OCI-LY1 (cell line): ENCODE data around the gene MAIP1.

Experiments used
- H2AFZ ChIP-seq: fragments of 200-600 bp; sonication (generic), shearing (Covaris generic); 2 replicates; pipeline ENCODE4 v1.6.0; 2014; ENCODE audit warnings: antibody characterized with exemption, mild to moderate bottlenecking, low read length
- H3F3A ChIP-seq: fragments of 200-600 bp; sonication (generic), shearing (Covaris generic); 2 replicates; pipeline ENCODE4 v1.6.0; 2014; ENCODE audit warnings: mild to moderate bottlenecking, antibody characterized with exemption, low read length, moderate library complexity; ENCODE audit not compliant: insufficient read depth
- H3K27ac ChIP-seq: fragments of 200-600 bp; sonication (generic); 2 replicates; pipeline ENCODE4 v1.5.1; 2014; ENCODE audit warnings: low read length, mixed run types, mild to moderate bottlenecking, low read depth; ENCODE audit not compliant: poor library complexity, severe bottlenecking
- H3K27me3 ChIP-seq: fragments of 200-600 bp; sonication (generic); 2 replicates; pipeline ENCODE4 v1.6.0; 2014; ENCODE audit warnings: antibody characterized with exemption, mild to moderate bottlenecking, low read length, moderate library complexity; ENCODE audit not compliant: insufficient read depth
- H3K36me3 ChIP-seq: fragments of 200-600 bp; sonication (generic); 2 replicates; pipeline ENCODE4 v1.6.1; 2014; ENCODE audit warnings: mild to moderate bottlenecking, antibody characterized with exemption, low read length, moderate library complexity, mixed read lengths; ENCODE audit not compliant: insufficient read depth
- H3K4me1 ChIP-seq: fragments of 200-600 bp; sonication (generic); 2 replicates; pipeline ENCODE4 v1.5.1; 2014; ENCODE audit warnings: mild to moderate bottlenecking, low read length, moderate library complexity; ENCODE audit not compliant: insufficient read depth, severe bottlenecking
- H3K4me2 ChIP-seq: fragments of 200-600 bp; sonication (generic), shearing (Covaris generic); 2 replicates; pipeline ENCODE4 v1.6.1; 2014; ENCODE audit warnings: low read length
- H3K4me3 ChIP-seq: fragments of 200-600 bp; sonication (generic); 2 replicates; pipeline ENCODE4 v1.5.1; 2014; ENCODE audit warnings: low read length, low read depth, mild to moderate bottlenecking, mixed read lengths; ENCODE audit not compliant: poor library complexity, severe bottlenecking
- H3K79me2 ChIP-seq: fragments of 200-600 bp; shearing (Covaris generic); 2 replicates; pipeline ENCODE4 v1.6.1; 2016; ENCODE audit warnings: mixed run types, low read length, mixed read lengths; ENCODE audit not compliant: insufficient read depth
- H3K9ac ChIP-seq: fragments of 200-600 bp; sonication (generic), shearing (Covaris generic); 2 replicates; pipeline ENCODE4 v1.6.1; 2014; ENCODE audit warnings: mild to moderate bottlenecking, low read length, mixed read lengths
- H3K9me2 ChIP-seq: fragments of 200-600 bp; sonication (generic), shearing (Covaris generic); 2 replicates; pipeline ENCODE4 v1.6.1; 2014; ENCODE audit warnings: low read depth, mild to moderate bottlenecking, low read length, mixed read lengths
- H3K9me3 ChIP-seq: fragments of 200-600 bp; shearing (Covaris generic); 2 replicates; pipeline ENCODE4 v1.6.1; 2014; ENCODE audit warnings: low read length, mixed read lengths
- H4K20me1 ChIP-seq: fragments of 200-600 bp; sonication (generic), shearing (Covaris generic); 2 replicates; pipeline ENCODE4 v1.6.0; 2016; ENCODE audit warnings: mild to moderate bottlenecking, low read length; ENCODE audit not compliant: insufficient read depth
- EZH2 ChIP-seq: fragments of 200-600 bp; sonication (generic), shearing (Covaris generic); IDR thresholded peaks from 2 replicates; pipeline ENCODE4 v1.8.0; 2017; ENCODE audit warnings: borderline replicate concordance, mixed run types, mild to moderate bottlenecking, antibody characterized with exemption, low read length, moderate library complexity, mixed read lengths
- TF ChIP-seq, protein P1 (sequence below): fragments of 200-600 bp; sonication (generic), shearing (Covaris generic); IDR thresholded peaks from 2 replicates; pipeline ENCODE4 v1.5.1; 2017; ENCODE audit warnings: mild to moderate bottlenecking, antibody characterized with exemption, low read length, moderate library complexity, mixed read lengths

MAIP1 gene

DNA sequence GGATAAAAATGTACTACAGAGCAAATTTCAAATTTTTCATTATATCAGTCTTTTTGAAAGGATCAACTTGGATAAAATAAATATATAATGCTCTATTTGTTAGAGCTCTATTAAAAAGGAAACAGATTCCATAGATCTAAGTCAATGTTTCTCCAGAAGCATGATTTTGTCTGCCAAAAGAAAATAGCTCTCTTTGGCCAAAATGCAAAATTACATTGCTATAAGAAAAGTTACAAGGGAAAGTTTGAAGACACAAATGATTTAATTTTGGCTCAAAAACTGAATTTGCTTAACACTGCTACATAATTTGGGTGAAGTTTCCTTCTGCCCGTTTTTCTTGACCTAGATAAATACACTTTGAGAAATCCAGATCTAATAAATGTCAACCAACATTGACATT, 28.6 kb upstream of the MAIP1 start:
- TF ChIP-seq EZH2 = no peak
- TF ChIP-seq, protein P1, sequence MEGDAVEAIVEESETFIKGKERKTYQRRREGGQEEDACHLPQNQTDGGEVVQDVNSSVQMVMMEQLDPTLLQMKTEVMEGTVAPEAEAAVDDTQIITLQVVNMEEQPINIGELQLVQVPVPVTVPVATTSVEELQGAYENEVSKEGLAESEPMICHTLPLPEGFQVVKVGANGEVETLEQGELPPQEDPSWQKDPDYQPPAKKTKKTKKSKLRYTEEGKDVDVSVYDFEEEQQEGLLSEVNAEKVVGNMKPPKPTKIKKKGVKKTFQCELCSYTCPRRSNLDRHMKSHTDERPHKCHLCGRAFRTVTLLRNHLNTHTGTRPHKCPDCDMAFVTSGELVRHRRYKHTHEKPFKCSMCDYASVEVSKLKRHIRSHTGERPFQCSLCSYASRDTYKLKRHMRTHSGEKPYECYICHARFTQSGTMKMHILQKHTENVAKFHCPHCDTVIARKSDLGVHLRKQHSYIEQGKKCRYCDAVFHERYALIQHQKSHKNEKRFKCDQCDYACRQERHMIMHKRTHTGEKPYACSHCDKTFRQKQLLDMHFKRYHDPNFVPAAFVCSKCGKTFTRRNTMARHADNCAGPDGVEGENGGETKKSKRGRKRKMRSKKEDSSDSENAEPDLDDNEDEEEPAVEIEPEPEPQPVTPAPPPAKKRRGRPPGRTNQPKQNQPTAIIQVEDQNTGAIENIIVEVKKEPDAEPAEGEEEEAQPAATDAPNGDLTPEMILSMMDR = no peak
- peaks cover 58% of the 10 kb centered on the region for H3K36me3 ChIP-seq
- H2AFZ ChIP-seq = no peak overlapping the region
- peaks cover 30% of the 10 kb centered on the region for H3K79me2 ChIP-seq
- peaks cover 11% of the 10 kb centered on the region for H3K4me1 ChIP-seq
- no peaks in the 10 kb centered on the region for H3K9me2 ChIP-seq
- H3F3A ChIP-seq = no peaks in the 10 kb centered on the region
- H3K27ac ChIP-seq = no peak overlapping the region
- H3K9ac ChIP-seq = no peak overlapping the region
- H3K4me3 ChIP-seq = no peak overlapping the region
- no peaks in the 10 kb centered on the region for H4K20me1 ChIP-seq
- no peaks in the 10 kb centered on the region for H3K9me3 ChIP-seq
- H3K4me2 ChIP-seq = no peak overlapping the region
- no peaks in the 10 kb centered on the region for H3K27me3 ChIP-seq

DNA sequence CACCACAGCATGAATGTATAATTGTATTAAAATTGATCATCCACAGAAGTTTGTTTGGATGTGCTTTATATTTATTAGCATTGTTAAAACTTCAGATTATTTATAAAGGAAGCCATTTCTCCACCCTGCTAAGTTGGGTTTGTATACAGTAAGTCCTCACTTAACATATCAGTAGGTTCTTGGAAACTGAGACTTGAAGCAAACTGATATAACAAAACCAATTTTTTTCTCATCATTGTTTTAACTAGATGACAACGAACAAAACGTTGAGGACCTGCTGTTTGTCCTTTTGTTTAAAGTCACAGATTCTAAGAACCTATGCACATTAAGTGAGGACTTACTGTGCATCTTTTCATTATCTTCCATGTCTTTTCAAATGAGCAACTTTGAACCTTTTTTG, 27.2 kb upstream of the MAIP1 start:
- Histone ChIP-seq H3K79me2 (peaks cover 17% of the 10 kb centered on the region), H3K9ac (no peak overlapping the region), H3K27me3 (no peaks in the 10 kb centered on the region), H3K27ac (no peak overlapping the region), H3K9me2 (no peaks in the 10 kb centered on the region), H2AFZ (no peak overlapping the region), H3K9me3 (no peaks in the 10 kb centered on the region), H4K20me1 (no peaks in the 10 kb centered on the region), H3K4me3 (no peak overlapping the region), H3K4me1 (no peaks in the 10 kb centered on the region), H3K36me3 (peaks cover 64% of the 10 kb centered on the region), H3K4me2 (no peak overlapping the region), H3F3A (no peaks in the 10 kb centered on the region)
- TF ChIP-seq EZH2 = no peak
- TF ChIP-seq, protein P1 = no peak

DNA sequence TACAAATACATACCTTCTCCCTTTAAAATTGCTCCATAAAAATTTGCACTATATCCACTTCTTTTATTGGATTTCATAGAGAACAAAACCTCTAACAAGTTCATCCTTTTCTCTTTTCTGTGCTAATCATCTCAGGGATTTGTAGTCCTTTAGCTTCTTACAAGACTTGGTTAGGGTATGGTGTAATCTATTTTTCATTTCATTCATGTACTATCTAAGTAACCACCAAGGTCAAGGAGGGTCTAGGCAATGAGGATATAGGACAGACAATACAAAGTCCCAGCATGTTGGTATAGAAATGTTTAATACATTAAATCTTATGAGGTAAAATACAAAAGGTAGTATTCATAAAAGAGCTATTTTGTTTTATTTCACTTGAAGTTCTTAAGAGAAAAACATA, 26.8 kb upstream of the MAIP1 start:
- no peaks in the 10 kb centered on the region for H4K20me1 ChIP-seq
- no peak overlapping the region for H3K4me3 ChIP-seq
- H2AFZ ChIP-seq = no peak overlapping the region
- H3K4me2 ChIP-seq = no peak overlapping the region
- peaks cover 68% of the 10 kb centered on the region for H3K36me3 ChIP-seq
- no peak overlapping the region for H3K9ac ChIP-seq
- H3K79me2 ChIP-seq = peaks cover 13% of the 10 kb centered on the region
- no peak overlapping the region for H3K27ac ChIP-seq
- H3K27me3 ChIP-seq = no peaks in the 10 kb centered on the region
- no peak for TF ChIP-seq EZH2
- TF ChIP-seq, protein P1 = no peak
- no peaks in the 10 kb centered on the region for H3K9me3 ChIP-seq
- no peaks in the 10 kb centered on the region for H3F3A ChIP-seq
- H3K4me1 ChIP-seq = no peaks in the 10 kb centered on the region
- H3K9me2 ChIP-seq = no peaks in the 10 kb centered on the region
